GM19025 (cell line): ENCODE data around the gene LGALS14.

Source experiments
- ATAC-seq: cut with Tn5 transposase; IDR thresholded peaks from one replicate; pipeline ENCODE4 v1.9.1; 2021; ENCODE audit warnings: mild to moderate bottlenecking, low read depth, moderate library complexity; ENCODE audit not compliant: unreplicated experiment

Gene LGALS14

DNA sequence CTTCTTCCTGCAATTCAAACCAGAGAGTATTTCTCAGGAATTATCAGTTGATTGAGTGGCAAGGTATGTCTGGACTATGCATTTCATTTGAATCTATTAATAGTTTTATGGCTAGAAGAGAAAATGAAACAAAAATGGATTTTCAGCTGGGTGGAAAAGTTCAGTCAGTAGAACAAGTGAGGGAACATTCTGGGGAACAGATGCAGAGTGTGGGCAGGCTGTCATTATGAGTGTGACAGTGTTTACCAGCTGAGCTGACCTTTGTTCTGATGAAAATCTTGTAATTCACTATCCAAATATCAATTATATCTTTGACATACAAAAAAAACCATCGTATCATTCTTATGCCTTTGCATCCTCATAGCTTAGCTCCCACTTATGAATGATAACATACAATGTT is 36.1 kb downstream of the LGALS14 start:
- no peak for ATAC-seq

DNA sequence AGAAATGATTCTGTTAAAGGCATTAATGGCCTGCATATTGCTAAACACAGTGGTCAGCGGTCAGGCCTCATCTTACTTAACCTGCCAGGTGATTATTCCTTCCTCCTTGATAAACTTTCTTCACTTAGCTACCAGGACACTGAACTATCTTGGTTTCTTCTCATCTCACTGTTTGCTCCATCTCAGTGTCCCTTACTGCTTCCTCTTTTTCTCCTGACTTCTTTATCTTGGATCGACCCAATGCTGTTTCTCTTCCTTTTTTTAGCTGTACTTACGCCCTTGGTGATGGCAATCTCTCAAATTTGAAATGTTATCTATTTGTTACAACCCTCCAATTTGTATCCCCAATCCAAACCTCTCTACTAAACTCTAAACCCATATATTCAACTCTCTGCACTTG is 41.4 kb downstream of the LGALS14 start:
- no peak for ATAC-seq

DNA sequence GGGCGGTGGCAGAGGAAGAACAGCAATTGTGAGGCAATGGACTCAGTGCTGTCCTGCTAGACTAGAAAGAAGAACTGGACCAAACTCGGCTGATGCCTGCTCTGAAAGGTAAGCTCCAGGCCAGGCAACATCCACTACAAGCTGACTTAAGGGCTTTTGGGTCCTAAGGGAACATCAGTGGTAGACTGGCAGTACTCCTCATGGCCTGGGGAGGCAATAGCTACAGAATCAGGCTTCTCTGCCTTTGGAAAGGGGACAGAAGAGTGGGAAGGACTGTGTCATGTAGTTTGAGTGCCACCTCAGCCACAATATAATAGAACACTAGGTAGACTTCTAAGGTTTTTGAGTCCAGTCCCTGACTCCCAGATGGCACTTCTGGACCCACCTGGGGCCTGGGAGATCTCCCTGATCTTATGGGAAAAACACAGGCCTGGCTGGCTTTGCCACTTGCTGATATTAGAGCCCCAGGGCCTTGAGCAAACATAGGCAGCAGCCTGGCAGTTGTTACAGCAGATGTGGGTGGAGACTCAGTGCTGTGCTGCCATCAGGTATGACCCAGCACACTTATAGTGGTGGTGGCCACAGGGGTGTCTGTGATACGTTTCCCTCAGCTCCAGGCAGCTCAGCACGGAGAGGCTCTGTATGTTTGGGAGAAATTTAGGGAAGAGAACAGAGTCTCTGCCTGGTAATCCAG is 42.7 kb downstream of the LGALS14 start:
- no peak for ATAC-seq

DNA sequence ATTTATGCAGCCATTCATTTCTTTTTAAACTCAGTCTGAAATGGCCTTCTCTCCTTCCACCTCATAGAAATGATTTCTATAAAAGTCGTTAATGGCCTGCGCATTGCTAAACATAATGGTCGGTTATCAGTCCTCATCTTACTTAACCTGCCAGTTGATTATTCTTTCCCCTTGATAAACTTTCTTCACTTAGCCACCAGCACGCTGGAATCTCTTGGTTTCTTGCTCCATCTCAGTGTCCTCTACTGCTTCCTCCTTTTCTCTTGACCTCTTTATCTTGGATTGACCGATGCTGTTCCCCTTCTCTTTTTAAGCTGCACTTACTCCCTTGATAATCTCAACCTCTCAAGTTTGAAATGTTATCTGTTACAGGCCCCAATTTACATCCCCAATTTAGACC is 45.7 kb downstream of the LGALS14 start:
- no peak for ATAC-seq

DNA sequence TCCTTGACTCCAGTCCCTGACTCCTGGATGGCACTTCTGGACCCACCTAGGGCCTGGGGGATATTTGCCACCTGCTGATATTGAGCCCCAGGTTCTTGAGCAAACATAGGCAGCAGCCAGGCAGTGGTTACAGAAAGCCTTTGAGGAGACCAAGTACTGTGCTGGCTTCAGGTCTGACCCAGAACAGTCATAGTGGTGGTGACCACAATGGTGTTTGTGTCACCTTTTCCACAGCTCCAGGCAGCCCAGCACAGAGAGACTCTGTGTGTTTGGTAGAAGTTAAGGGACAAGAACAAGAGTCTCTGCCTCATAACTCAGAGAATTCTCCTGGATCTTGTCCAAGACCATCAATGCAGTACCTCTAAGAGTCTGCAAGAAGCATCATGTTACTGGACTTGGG is 48.1 kb downstream of the LGALS14 start:
- ATAC-seq: no peak

DNA sequence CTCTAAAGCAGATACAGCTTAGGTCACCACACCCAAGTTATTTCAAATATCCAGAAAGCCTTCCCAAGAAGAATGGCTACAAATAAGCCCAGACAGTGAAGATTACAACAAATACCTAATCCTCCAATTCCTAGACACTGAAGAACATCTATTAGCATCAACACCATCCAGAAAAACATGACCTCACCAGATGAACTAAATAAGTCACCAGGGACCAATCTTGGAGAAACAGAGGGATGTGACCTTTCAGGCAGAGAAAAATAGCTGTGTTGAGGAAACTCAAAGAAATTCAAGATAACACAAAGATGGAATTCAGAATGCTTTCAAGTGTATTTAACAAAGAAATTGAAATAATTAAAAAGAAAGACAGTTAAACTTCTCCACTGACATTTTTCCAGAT is 48.5 kb downstream of the LGALS14 start:
- no peak for ATAC-seq

DNA sequence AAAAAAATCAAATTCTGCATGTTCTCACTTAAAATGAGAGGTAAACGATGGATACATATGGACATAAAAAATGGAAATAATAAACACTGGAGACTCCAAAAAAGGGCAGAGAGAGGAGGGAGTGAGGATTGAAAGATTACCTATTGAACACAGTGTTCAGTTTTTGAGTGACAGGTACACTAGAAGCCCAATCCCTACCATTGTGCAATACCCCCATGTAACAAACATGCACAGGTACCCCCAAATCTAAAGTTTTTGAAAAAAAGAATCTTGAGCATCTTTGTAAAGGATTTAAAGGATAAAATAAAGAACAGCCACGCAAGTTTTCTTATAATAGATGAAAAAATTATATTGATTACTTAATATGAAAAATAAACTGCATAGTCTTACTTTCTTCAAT is 50.3 kb downstream of the LGALS14 start:
- ATAC-seq: no peak

DNA sequence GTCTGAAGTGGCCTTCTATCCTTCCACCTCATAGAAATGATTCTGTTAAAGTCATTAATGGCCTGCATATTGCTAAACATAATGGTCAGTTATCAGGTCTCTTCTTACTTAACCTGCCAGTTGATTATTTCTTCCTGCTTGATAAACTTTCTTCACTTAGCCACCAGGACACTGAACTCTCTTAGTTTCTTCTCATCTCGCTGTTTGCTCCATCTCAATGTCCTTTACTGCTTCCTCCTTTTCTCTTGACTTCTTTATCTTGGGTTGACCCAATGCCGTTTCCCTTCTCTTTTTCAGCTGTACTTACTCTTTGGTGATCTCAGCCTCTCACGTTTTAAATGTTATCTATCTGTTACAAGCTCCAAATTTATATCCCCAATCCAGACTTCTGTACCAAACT is 50.7 kb downstream of the LGALS14 start:
- no peak for ATAC-seq
